ENCODE results near the gene LHFPL2.

The LHFPL2 gene

GRCh38 chr5:78595458-78595921 is 53.1 kb downstream of the LHFPL2 start:
- no peak for DNase-seq (ENCODE audit: low read depth)

- no peak for DNase-seq (ENCODE audit: low read depth)
These were observed 53.7 kb downstream of the LHFPL2 start for GRCh38 chr5:78594610-78595457.

- no peak for DNase-seq (ENCODE audit: low read depth)
These were observed 54.6 kb downstream of the LHFPL2 start for GRCh38 chr5:78594021-78594420.

GRCh38 chr5:78593465-78593864 is 55.1 kb downstream of the LHFPL2 start:
- DNase-seq (ENCODE audit: low read depth), result no peak

GRCh38 chr5:78592735-78593386 is 55.7 kb downstream of the LHFPL2 start:
- no peak for DNase-seq (ENCODE audit: low read depth)

- no peak for DNase-seq (ENCODE audit: low read depth)
These were observed 56.4 kb downstream of the LHFPL2 start for GRCh38 chr5:78591972-78592700.

- DNase-seq (ENCODE audit: low read depth), result no peak
These were observed 57.4 kb downstream of the LHFPL2 start for GRCh38 chr5:78591138-78591612.

GRCh38 chr5:78589923-78590322 is 58.6 kb downstream of the LHFPL2 start:
- DNase-seq (ENCODE audit: low read depth), result no peak

- no peak for DNase-seq (ENCODE audit: low read depth)
These were observed 60.1 kb downstream of the LHFPL2 start for GRCh38 chr5:78588507-78588906.

- DNase-seq (ENCODE audit: low read depth), result no peak
These were observed 60.7 kb downstream of the LHFPL2 start for GRCh38 chr5:78587775-78588291.

- DNase-seq (ENCODE audit: low read depth), result no peak
These were observed 61.3 kb downstream of the LHFPL2 start for GRCh38 chr5:78587081-78587774.

- no peak for DNase-seq (ENCODE audit: low read depth)
These were observed 62.3 kb downstream of the LHFPL2 start for GRCh38 chr5:78586251-78586650.

- DNase-seq (ENCODE audit: low read depth), result no peak
These were observed 70.6 kb downstream of the LHFPL2 start for GRCh38 chr5:78578015-78578414.

GRCh38 chr5:78577071-78577807 is 71.3 kb downstream of the LHFPL2 start:
- DNase-seq (ENCODE audit: low read depth), result no peak

GRCh38 chr5:78576376-78576775 is 72.2 kb downstream of the LHFPL2 start:
- DNase-seq (ENCODE audit: low read depth), result no peak

GRCh38 chr5:78574731-78575161 is 73.8 kb downstream of the LHFPL2 start:
- no peak for DNase-seq (ENCODE audit: low read depth)

GRCh38 chr5:78574131-78574673 is 74.4 kb downstream of the LHFPL2 start:
- DNase-seq (ENCODE audit: low read depth), result no peak

- DNase-seq (ENCODE audit: low read depth), result no peak
These were observed 75.3 kb downstream of the LHFPL2 start for GRCh38 chr5:78573318-78573717.

GRCh38 chr5:78570646-78571045 is 77.9 kb downstream of the LHFPL2 start:
- DNase-seq (ENCODE audit: low read depth), result no peak

GRCh38 chr5:78569441-78569840 is 79.1 kb downstream of the LHFPL2 start:
- DNase-seq (ENCODE audit: low read depth), result no peak

- no peak for DNase-seq (ENCODE audit: low read depth)
These were observed 79.9 kb downstream of the LHFPL2 start for GRCh38 chr5:78568676-78569075.

Data from stimulated activated CD8-positive, alpha-beta memory T cell treated with anti-CD3 and anti-CD28 coated beads, Interleukin-12 subunit alpha, Interleukin-12 subunit beta, amount 100 ng/mL, for 4 hours (primary cell).